HPDE6-E6E7 (cell line): Measurements from ENCODE around the gene TRMO.
"Not testable (repeated sequence)": the region's sequence is repeated elsewhere in the genome, so short reads cannot be mapped to it uniquely, and the experiment has no call there.

Experiments
- DNase-seq: peaks from one replicate; pipeline ENCODE4 v3.0.0; 2011; ENCODE audit warnings: missing footprints; ENCODE audit errors: extremely low spot score

TRMO gene

DNA sequence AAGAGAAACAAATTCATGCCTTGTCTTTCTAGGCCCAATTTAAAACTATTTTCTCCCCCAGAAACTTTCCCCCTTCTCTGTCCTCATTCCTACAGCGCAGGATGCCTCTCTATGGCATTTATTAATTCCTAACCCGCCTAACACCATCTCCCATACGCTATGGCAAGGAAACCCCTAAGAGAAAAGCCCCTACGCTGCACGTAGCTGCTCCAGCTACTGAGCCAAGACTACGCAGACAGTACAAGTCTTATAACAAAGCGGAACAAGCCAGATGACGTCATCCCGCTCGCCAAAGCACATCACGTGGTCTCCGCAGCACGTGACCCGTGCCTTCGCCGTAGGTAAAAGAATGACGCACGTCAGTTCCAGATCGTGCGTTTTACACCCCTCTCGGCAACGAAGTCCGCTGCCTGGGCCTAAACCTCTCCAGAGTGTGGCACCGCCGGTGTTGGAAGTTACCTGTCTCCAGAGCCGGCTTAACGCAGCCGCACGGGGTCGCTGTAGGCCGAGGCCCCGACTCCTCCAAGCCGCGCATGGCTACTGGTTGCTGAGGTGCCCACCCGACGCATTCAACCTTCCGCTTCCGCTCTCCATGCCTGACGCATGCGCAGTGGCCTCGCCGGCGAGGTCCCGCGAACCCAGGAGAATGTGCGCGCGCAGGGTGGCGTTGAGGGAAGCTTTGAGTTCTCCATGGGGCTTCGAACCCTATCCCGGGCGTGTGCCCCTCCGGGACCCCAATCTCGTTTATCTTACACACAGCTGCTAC lies at the start of gene TRMO:
TRMO (minus strand) TSS at position 542 of the 766 bp plus-strand sequence; CDS start at position 535, 7 bp downstream.
- DNase-seq, result peak; percentile 96

- no peak for DNase-seq
Measured at GRCh38 chr9:97970165-97970564, 47.9 kb upstream of the TRMO start.

DNA sequence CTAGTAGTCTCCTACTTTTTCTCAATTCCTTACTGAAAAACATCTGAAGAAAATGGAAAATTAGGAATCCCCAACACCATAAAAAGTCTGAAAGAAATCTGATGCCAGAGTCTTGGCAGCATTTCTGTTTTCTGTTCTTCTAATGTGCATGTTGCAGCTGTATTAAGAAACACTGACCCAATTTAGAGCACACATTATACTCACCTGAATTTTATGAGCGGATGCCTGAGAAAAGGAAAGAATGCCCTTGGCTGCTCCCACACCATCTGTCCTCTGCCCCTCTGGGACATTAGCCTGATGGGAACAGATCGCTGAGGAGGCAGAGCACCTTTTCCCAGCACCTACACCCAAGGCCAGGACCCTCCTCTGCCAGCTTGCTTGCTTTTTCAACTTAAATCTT lies 46.7 kb upstream of the TRMO start:
- DNase-seq, result no peak

GRCh38 chr9:97966493-97966892 lies 44.2 kb upstream of the TRMO start:
- no peak for DNase-seq

DNA sequence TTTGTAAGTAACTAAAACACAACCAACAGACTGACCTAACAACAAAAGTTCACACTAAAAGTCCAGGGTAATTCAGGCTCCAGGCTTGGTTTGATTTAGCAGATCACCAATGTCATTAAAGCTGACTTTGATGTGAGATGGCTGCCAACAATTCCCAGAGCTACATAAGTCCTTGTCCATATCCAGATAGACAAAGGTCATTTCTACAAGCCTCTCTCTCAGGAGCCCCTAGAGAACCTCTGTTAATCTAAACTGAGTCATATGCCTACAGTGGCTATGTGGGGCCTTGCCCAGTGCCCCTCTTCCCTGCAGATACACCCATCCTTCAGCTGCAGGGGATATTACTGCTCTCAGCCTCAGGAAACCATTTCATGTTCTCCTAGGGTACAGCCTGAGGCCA lies 42.6 kb upstream of the TRMO start:
- no peak for DNase-seq

GRCh38 chr9:97963232-97963631 lies 40.9 kb upstream of the TRMO start:
- no peak for DNase-seq

DNA sequence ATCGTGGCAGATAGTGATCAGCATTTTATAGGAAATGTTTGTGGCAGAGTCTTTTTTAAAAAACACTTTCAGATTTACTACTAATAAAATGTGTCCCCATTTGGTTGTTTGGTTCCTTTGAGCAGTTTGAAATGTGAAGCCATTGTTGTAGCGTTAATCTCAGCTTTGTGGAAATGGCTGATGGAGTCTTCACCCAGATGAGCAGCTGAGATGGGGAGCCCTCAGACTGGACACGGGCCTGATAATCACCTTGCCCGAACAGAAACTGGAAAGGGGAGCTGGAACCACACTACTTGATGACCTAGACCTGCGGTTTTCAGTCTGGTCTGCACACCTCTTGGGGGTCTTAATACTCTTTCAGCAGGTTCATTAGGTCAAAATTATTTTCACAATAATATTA lies 40.3 kb upstream of the TRMO start:
- DNase-seq, result no peak

- DNase-seq, result no peak
Measured at GRCh38 chr9:97962136-97962535, 39.8 kb upstream of the TRMO start.

GRCh38 chr9:97961361-97961760 lies 39.1 kb upstream of the TRMO start:
- no peak for DNase-seq

DNA sequence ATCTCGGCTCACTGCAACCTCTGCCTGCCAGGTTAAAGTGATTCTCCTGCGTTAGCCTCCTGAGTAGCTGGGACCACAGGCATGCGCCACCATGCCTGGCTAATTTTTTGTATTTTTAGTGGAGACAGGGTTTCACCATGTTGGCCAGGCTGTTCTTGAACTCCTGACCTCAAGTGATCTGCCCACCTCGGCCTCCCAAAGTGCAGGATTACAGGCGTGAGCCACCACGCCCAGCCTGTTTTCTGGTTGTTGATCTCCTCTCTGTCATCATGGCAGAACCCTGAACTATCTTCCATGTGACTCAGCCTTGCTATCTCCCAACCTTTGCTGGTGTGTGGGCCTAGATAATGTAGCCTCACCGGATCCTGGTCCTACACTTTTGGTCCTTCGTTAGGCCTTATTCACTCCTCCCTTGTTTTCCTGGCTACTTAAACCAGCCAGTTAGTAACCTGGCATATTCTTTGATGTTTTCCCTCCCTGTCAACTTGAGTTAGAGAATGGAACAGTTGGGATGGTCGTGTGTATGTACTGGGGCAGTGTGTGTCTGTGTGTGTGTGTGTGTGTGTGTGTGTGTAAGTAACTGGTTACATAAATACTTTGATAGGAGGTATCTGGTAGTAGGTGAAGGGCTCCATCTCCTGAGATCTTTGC lies 38.5 kb upstream of the TRMO start:
- DNase-seq, result not testable (repeated sequence)

GRCh38 chr9:97959585-97959984 lies 37.3 kb upstream of the TRMO start:
- DNase-seq, result no peak

DNA sequence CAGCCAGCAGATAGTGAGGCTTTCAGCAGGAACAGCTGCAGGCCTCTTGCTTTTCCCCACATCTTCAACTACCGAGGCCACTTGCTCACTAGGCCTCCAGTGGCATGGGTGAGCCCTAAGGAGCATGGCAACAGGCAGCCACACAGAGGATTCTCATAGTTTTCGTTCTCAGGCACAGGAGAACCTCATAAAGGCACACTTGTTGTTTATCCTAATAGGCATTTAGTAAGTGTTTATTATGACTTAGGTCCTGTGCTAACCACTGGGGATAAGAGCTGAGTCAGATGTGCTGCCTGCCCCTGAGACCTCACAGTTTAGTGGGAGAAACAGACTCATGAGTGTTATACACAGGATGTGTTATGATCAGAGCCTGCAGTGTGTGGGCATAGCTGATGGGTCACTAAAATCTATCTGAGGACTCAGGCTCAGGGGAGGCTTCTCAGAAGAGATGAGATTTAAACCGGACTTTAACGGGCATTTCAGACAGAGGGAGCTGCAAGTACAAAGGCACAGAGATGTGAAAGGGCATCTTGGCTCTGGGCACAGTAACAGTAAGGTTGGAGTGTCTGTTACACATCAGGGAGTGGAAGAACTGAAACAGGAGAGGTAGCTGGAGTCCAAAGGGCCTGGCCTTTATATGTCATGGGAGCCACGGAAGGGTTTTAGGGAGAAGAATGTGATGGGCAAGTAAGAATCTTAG lies 36.7 kb upstream of the TRMO start:
- DNase-seq, result no peak

- no peak for DNase-seq
Measured at GRCh38 chr9:97956331-97956730, 34.0 kb upstream of the TRMO start.

DNA sequence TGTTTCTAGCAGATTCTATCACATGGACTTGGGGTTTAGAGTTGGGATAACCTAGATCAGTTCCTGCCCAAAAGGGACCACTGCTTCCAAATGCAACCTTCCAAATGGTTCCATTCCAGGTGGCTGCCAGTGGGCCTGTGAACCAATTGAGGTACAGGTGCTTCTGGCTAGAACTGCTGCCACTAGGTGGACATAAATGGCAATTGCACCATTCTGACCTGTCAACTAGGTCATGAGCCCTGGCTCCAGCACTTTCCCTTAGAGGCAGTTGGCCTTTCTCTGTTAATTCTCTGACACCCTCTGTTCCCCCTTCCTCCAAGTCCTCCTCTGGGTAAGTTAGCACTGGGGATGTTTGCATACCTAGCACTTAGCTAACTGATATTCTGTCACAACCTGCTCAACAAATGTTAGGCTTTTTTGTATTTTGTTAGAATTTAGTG lies 32.3 kb upstream of the TRMO start:
- peak; percentile 76 for DNase-seq

GRCh38 chr9:97950873-97951272 lies 28.6 kb upstream of the TRMO start:
- DNase-seq, result not testable (repeated sequence)

GRCh38 chr9:97947094-97947493 lies 24.8 kb upstream of the TRMO start:
- DNase-seq, result not testable (repeated sequence)

DNA sequence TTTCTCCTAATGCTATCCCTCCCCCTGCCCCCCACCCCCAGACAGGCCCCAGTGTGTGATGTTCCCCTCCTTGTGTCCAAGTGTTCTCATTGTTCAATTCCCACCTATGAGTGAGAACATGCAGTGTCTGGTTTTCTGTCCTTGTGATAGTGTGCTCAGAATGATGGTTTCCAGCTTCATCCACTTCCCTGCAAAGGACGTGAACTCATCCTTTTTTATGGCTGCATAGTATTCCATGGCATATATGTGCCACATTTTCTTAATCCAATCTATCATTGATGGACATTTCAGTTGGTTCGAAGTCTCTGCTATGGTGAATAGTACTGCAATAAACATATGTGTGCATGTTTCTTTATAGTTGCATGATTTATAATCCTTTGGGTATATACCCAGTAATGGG lies 23.2 kb upstream of the TRMO start:
- not testable (repeated sequence) for DNase-seq

DNA sequence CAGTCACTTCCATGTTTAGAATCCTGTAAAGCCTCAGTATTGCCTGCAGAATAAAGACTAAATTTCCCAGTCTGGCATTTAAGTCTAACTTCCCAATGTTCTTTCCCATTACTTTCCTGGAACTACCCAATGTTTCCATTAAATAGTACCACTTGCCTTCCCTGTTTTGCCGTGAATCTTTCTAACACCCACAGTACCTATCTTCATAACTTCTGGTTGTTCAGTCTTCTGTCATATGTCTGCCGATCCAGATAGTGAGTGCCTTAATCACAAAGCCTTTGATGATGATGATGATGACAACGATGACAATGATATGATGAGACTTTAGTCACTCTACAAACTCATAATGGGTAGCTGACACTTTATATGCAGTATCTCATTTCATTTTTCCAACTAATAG lies 22.3 kb upstream of the TRMO start:
- DNase-seq, result no peak

GRCh38 chr9:97943308-97943855 lies 21.1 kb upstream of the TRMO start:
- DNase-seq, result no peak

- no peak for DNase-seq
Measured at GRCh38 chr9:97941323-97941722, 19.0 kb upstream of the TRMO start.

- DNase-seq, result no peak
Measured at GRCh38 chr9:97940741-97941140, 18.4 kb upstream of the TRMO start.

GRCh38 chr9:97940233-97940632 lies 17.9 kb upstream of the TRMO start:
- DNase-seq, result no peak
